ENCODE data around the gene XYLT1. TPM values are rescaled to one million over a fixed set of nuclear protein-coding genes. Genes with fewer than 3 reads are reported as not detected.

The XYLT1 gene
- total and polyA plus RNA-seq, 10 of the 15 experiments (the other 5 are each of a cell fraction or from before 2014, with no cell fraction given) = 0.88 to 14.8 (median 5.8) TPM

DNA sequence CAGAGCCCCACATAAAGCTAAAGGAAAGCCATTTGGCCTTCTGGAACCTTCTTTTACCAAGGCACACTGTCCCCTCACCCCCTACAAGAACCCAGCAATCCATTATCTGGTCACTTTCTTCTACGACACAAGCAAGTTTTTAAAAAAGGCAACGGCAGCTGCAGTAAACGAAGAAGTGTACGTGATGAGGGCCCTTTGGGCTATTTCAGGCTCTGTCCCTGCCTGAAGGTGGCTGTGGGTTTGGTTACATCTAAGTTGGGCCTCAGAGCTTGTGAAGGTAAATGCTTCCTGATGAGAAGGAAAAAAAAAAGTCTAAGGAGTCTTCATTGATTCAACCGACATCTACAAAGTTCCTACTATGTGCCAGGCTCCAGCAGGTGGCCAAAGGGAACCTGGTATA is 35.4 kb downstream of the XYLT1 start (continued):
- TF ChIP-seq, protein P1, sequence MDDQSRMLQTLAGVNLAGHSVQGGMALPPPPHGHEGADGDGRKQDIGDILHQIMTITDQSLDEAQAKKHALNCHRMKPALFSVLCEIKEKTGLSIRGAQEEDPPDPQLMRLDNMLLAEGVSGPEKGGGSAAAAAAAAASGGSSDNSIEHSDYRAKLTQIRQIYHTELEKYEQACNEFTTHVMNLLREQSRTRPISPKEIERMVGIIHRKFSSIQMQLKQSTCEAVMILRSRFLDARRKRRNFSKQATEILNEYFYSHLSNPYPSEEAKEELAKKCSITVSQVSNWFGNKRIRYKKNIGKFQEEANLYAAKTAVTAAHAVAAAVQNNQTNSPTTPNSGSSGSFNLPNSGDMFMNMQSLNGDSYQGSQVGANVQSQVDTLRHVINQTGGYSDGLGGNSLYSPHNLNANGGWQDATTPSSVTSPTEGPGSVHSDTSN (IDR thresholded peaks at IDR 0.05; ENCODE audit: insufficient replicate concordance, low read depth, low read length) = no peak

DNA sequence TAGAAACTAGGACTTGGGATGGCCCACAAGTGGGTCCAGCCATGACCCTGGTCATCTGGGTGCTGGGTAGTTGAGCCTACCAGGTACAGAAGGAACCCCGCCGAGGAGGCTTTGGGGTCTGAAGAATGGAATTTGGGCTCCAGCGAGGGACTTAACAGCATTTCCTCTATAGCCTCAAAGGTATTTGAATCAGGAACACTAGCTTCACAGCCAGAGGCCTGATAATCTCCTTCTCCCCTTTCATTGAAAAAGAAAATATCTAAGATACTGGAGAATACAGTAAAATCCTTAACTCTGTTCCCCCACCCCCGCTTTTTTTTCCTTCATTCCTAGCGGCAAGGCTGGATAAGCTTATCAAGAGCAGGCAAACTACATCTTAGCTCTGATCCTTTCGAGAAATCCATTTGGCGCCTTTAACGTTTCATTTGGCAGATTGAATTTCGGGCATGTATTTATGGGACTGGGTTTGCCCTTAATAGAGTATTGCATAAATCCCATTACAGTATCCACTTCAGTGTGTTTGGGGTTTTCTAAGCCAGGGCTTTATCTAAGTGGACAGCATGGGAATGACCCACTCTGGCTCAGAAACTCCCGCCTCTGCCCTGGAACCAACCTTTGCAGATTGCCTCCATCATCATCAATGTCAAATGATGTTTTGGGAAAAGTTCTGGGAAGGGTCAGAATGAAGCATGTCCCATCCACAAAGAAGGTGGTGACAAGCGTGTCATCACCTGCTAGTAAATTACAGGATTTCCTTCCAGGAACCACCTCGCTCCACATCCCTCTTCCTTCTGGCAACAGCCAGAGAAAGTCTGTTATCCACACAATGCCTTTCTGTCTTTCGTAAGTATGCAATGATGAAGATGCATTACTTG is 36.9 kb downstream of the XYLT1 start:
- WGBS (ENCODE audit: insufficient coverage, insufficient replicate concordance, low lambda C conversion rate, missing lambda C conversion rate) = 66% methylated on average over 13 of the region's 13 CpGs
- H3K4me2 ChIP-seq (ENCODE audit: control insufficient read depth, insufficient read depth) = no peak overlapping the region
- no peaks in the 10 kb centered on the region for H3K27me3 ChIP-seq (replicated peaks in 1 of 2; ENCODE audit: control insufficient read depth in 2 of 2, insufficient read depth in 2 of 2, low read length in 1 of 2)
- no peak overlapping the region for H3K4me3 ChIP-seq
- ChIA-PET CTCF (interaction anchor here (0.6 to 1.3 kb wide), 6 partner anchors 15 to 90 kb away, joined by 3 to 4 read pairs (median 4); no protein-coding TSS in a partner anchor), RAD21 (ENCODE audit: unreplicated experiment) (interaction anchor here (0.6 to 1.1 kb wide), 5 partner anchors 15 to 654 kb away, joined by 3 to 5 read pairs (median 3); no protein-coding TSS in a partner anchor), POLR2A (interaction anchor here (1.3 kb wide), 2 partner anchors 10 to 17 kb away, joined by 3 read pairs; no protein-coding TSS in a partner anchor), SMC1A (ENCODE audit: uncharacterized antibody, unreplicated experiment) (interaction anchor here (1.1 to 1.9 kb wide), 5 partner anchors 10 to 17 kb away, joined by 3 to 4 read pairs (median 3); no protein-coding TSS in a partner anchor)
- H3K27ac ChIP-seq (ENCODE audit: control insufficient read depth, insufficient read depth) = no peak overlapping the region
- H4K20me1 ChIP-seq (ENCODE audit: control insufficient read depth, insufficient read depth) = no peaks in the 10 kb centered on the region
- FAIRE-seq (no peak), ATAC-seq (no peak), DNase-seq (ENCODE audit: low read depth, low spot score) (no peak)
- H3K9me3 ChIP-seq (replicated peaks; ENCODE audit: control insufficient read depth, insufficient read depth, low read length) = no peaks in the 10 kb centered on the region; the same call in 2 of the 3 replicates
- intact Hi-C loops (cut with micrococcal nuclease; ENCODE audit: unreplicated experiment) (no loop called here), in situ Hi-C loops (cut with MboI) (no loop called here)
- no TSS peak for BruUV-seq (replicated peaks)
- H3K4me1 ChIP-seq (ENCODE audit: control insufficient read depth, insufficient read depth, low read length) = no peaks in the 10 kb centered on the region
- H3K9ac ChIP-seq (ENCODE audit: control insufficient read depth, insufficient read depth, low read length) = no peak overlapping the region
- no peaks in the 10 kb centered on the region; a peak in 2 of 4 replicates for H3K36me3 ChIP-seq (ENCODE audit: control insufficient read depth in 2 of 2, insufficient read depth in 2 of 2, low read length in 1 of 2)
- no peaks in the 10 kb centered on the region for H3K79me2 ChIP-seq (ENCODE audit: control insufficient read depth, insufficient read depth, low read length)
- no peak overlapping the region for H2AFZ ChIP-seq (ENCODE audit: control insufficient read depth, low read depth, low read length)
- TF ChIP-seq CHD1 (IDR thresholded peaks at IDR 0.05; ENCODE audit: low read depth, low read length) (no peak), RCOR1 (conservative IDR thresholded peaks at IDR 0.05; ENCODE audit: low read depth, low read length) (no peak), SUZ12 (IDR thresholded peaks at IDR 0.05; ENCODE audit: unreplicated experiment) (no peak), KLF5 (IDR thresholded peaks at IDR 0.05; ENCODE audit: partially characterized antibody) (no peak), ZBTB33 (IDR thresholded peaks at IDR 0.05) (no peak), NFXL1 (IDR thresholded peaks at IDR 0.05; ENCODE audit: borderline replicate concordance) (no peak), EED (IDR thresholded peaks at IDR 0.05; ENCODE audit: low read depth) (no peak), ZNF687 (IDR thresholded peaks at IDR 0.05) (no peak)
- TF ChIP-seq, protein P2, sequence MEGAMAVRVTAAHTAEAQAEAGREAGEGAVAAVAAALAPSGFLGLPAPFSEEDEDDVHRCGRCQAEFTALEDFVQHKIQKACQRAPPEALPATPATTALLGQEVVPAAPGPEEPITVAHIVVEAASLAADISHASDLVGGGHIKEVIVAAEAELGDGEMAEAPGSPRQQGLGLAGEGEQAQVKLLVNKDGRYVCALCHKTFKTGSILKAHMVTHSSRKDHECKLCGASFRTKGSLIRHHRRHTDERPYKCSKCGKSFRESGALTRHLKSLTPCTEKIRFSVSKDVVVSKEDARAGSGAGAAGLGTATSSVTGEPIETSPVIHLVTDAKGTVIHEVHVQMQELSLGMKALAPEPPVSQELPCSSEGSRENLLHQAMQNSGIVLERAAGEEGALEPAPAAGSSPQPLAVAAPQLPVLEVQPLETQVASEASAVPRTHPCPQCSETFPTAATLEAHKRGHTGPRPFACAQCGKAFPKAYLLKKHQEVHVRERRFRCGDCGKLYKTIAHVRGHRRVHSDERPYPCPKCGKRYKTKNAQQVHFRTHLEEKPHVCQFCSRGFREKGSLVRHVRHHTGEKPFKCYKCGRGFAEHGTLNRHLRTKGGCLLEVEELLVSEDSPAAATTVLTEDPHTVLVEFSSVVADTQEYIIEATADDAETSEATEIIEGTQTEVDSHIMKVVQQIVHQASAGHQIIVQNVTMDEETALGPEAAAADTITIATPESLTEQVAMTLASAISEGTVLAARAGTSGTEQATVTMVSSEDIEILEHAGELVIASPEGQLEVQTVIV (IDR thresholded peaks at IDR 0.05; ENCODE audit: borderline replicate concordance, partially characterized antibody) = no peak

Measured in GM12878 (cell line).